HepG2 (cell line): ENCODE measurements around the gene FMNL2. TPM values are rescaled to one million over a fixed set of nuclear protein-coding genes. Genes with fewer than 3 reads are reported as not detected.

Source experiments
- ATAC-seq: fragments of 200-7000 bp; cut with Tn5 transposase; 3 replicates; pipeline ENCODE4 v1.9.1; 2020; ENCODE audit warnings: mild to moderate bottlenecking, moderate library complexity
- BruUV-seq: library from RNA; stranded (reverse); fragments of 400-500 nt; replicated peaks from 2 replicates; lab custom pipeline; 2021; lab: Mats Ljungman, UMichigan
- CTCF ChIA-PET: fragments of 300-600 bp; formaldehyde crosslinking; extraction: SDS; loops from one replicate; lab custom pipeline; 2021; ENCODE audit warnings: low total read pairs, inconsistent platforms, low intra/inter-chr PET ratio; lab: Yijun Ruan, JAX
- POLR2A ChIA-PET: fragments of 350-600 bp; sonication (Branson Sonifier 250); formaldehyde crosslinking; loops from one replicate; lab custom pipeline; 2020; ENCODE audit warnings: antibody characterized with exemption, inconsistent platforms; lab: Yijun Ruan, JAX
- DNase-seq: peaks from one replicate; pipeline ENCODE4 v3.0.0-alpha.2; 2015; ENCODE audit warnings: low spot score
- FAIRE-seq: peaks from 3 replicates; lab custom pipeline; 2011; peaks lifted over from hg19 to GRCh38; lab: Jason Lieb, UNC
- H2AFZ ChIP-seq: one replicate; pipeline ENCODE4 v1.6.1; 2011; ENCODE audit warnings: low read length, inconsistent platforms
- H3K27ac ChIP-seq: fragments of 300-600 bp; 3 replicates; pipeline ENCODE4 v1.8.0; 2011; ENCODE audit warnings: mixed run types, mild to moderate bottlenecking, mixed read lengths, low read length, inconsistent platforms; ENCODE audit not compliant: insufficient read depth; ENCODE audit errors: extremely low read length
- H3K27me3 ChIP-seq, 2 experiments: fragments of 200-600 bp in 1 of 2; 2 replicates in 1 of 2; 3 replicates in 1 of 2; pipeline versions ENCODE4 v1.6.0 to v1.8.0; 2011; ENCODE audit warnings: low read length in 2 of 2, mild to moderate bottlenecking in 2 of 2, moderate library complexity in 2 of 2, inconsistent platforms in 1 of 2; ENCODE audit not compliant: insufficient read depth in 2 of 2, control insufficient read depth in 1 of 2
- H3K36me3 ChIP-seq, 2 experiments: fragments of 200-600 bp in 1 of 2; replicated peaks in 1 of 2; 2 replicates in 1 of 2; 3 replicates in 1 of 2; pipeline versions ENCODE4 v1.5.1 to v1.8.0; 2011; ENCODE audit warnings: low read length in 2 of 2, inconsistent platforms in 1 of 2; ENCODE audit not compliant: insufficient read depth in 2 of 2, control insufficient read depth in 1 of 2
- H3K4me1 ChIP-seq: 2 replicates; pipeline ENCODE4 v1.5.1; 2012; ENCODE audit warnings: low read length, inconsistent platforms; ENCODE audit not compliant: insufficient read depth
- H3K4me2 ChIP-seq: 2 replicates; pipeline ENCODE4 v1.6.0; 2011; ENCODE audit warnings: low read depth, low read length, inconsistent platforms
- H3K4me3 ChIP-seq, 3 experiments: fragments of 200-600 bp in 1 of 3; sonication (generic), shearing (Covaris generic) in 1 of 3; replicated peaks in 1 of 3; 2 replicates each; pipeline ENCODE4 v1.5.1; 2011 to 2016; ENCODE audit warnings: low read length in 3 of 3, inconsistent platforms in 2 of 3, low read depth in 2 of 3, mild to moderate bottlenecking in 2 of 3, control low read depth in 1 of 3, mixed read lengths in 1 of 3; ENCODE audit not compliant: insufficient read depth in 1 of 3
- H3K79me2 ChIP-seq: one replicate; pipeline ENCODE4 v1.6.1; 2011; ENCODE audit warnings: low read length, inconsistent platforms; ENCODE audit not compliant: insufficient read depth
- H3K9ac ChIP-seq: 2 replicates; pipeline ENCODE4 v1.6.0; 2011; ENCODE audit warnings: mild to moderate bottlenecking, low read depth, low read length, inconsistent platforms; ENCODE audit not compliant: insufficient read depth
- H3K9me3 ChIP-seq: 2 replicates; pipeline ENCODE4 v1.5.1; 2012; ENCODE audit warnings: mild to moderate bottlenecking, low read length
- H4K20me1 ChIP-seq: 2 replicates; pipeline ENCODE4 v1.6.0; 2011; ENCODE audit warnings: inconsistent platforms, mild to moderate bottlenecking, low read length, moderate library complexity; ENCODE audit not compliant: insufficient read depth
- EED ChIP-seq: sonication (generic); formaldehyde crosslinking; IDR thresholded peaks from 2 replicates; pipeline ENCODE4 v1.5.0; 2020; ENCODE audit warnings: mild to moderate bottlenecking, missing genetic modification reagents
- FOSL2 ChIP-seq: sonication (generic); formaldehyde crosslinking; IDR thresholded peaks from 2 replicates; pipeline ENCODE4 v1.4.0; 2020; ENCODE audit warnings: missing genetic modification reagents
- KAT8 ChIP-seq: IDR thresholded peaks from 2 replicates; pipeline ENCODE4 v1.6.1; 2016; ENCODE audit warnings: missing genetic modification reagents, missing compliant biosample characterization
- RARG ChIP-seq: sonication (generic); formaldehyde crosslinking; IDR thresholded peaks from 2 replicates; pipeline ENCODE4 v1.4.0; 2020; ENCODE audit warnings: low read depth, mild to moderate bottlenecking, missing genetic modification reagents
- WGBS: methylation state at CpG from one replicate; pipeline ENCODE4 v1.1.6; 2017; ENCODE audit warnings: low lambda C conversion rate; 5-methylcytosine and 5-hydroxymethylcytosine counted together
- in situ Hi-C: cut with HindIII; loops from 2 replicates; pipeline ENCODE4 v1.10.0; 2017; ENCODE audit warnings: low pct_unique_long_range_greater_than_20kb; ENCODE audit not compliant: extremely low pct_ligation_motif_present
- intact Hi-C: fragments of 100-400 bp; cut with micrococcal nuclease; formaldehyde crosslinking; loops from one replicate; pipeline ENCODE4 v1.10.0; 2022; ENCODE audit not compliant: unreplicated experiment
- polyA plus RNA-seq, 8 experiments: library from polyadenylated mRNA; depleted of rRNA in 3 of 8; stranded (reverse) in 7 of 8; unstranded in 1 of 8; fragments of >200 nt; fragmentation: Illumina TruSeq in 4 of 8; extraction: Trizol in 4 of 8; gene quantifications; 2 replicates each; pipeline versions ENCODE4 v1.2.1 to v1.2.3, GENCODE V29; 2011 to 2016; ENCODE audit warnings: low read depth in 4 of 8, missing spikeins in 1 of 8, mixed read lengths in 1 of 8; ENCODE audit not compliant: insufficient read depth in 1 of 8
- total RNA-seq, 5 experiments: library from RNA; depleted of rRNA; stranded (reverse); fragments of >200 nt; fragmentation: Illumina TruSeq; extraction: Trizol; gene quantifications; 2 replicates each; pipeline ENCODE4 v1.2.3, GENCODE V29; 2016; ENCODE audit warnings: low read depth in 1 of 5
- TF ChIP-seq, protein P1 (sequence below): sonication (generic); IDR thresholded peaks from 2 replicates; pipeline ENCODE4 v1.6.1; 2016; ENCODE audit warnings: low read depth, borderline replicate concordance
- TF ChIP-seq, protein P2 (sequence below): sonication (generic); formaldehyde crosslinking; IDR thresholded peaks from 2 replicates; pipeline ENCODE4 v1.4.0; 2020; ENCODE audit warnings: low read depth, mild to moderate bottlenecking, missing genetic modification reagents
- TF ChIP-seq, protein P3 (sequence below): sonication (generic); formaldehyde crosslinking; IDR thresholded peaks from 2 replicates; pipeline ENCODE4 v1.9.0; 2021; ENCODE audit warnings: missing genetic modification reagents, borderline replicate concordance
- TF ChIP-seq, protein P4 (sequence below): sonication (generic); formaldehyde crosslinking; IDR thresholded peaks from 2 replicates; pipeline ENCODE4 v1.4.0; 2020; ENCODE audit warnings: missing genetic modification reagents

FMNL2 gene
- total and polyA plus RNA-seq, 2 of the 13 experiments (the other 11 are each of a cell fraction or from before 2014, with no cell fraction given) = 66.5 to 67.7 TPM

GRCh38 chr2:152376385-152376784, 41.4 kb downstream of the FMNL2 start:
- in situ Hi-C loops (no loop called here), intact Hi-C loops (no loop called here)
- TF ChIP-seq, protein P1, sequence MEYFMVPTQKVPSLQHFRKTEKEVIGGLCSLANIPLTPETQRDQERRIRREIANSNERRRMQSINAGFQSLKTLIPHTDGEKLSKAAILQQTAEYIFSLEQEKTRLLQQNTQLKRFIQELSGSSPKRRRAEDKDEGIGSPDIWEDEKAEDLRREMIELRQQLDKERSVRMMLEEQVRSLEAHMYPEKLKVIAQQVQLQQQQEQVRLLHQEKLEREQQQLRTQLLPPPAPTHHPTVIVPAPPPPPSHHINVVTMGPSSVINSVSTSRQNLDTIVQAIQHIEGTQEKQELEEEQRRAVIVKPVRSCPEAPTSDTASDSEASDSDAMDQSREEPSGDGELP = peak; percentile 43; the same call in 1 of the 2 replicates
- TF ChIP-seq, protein P2, sequence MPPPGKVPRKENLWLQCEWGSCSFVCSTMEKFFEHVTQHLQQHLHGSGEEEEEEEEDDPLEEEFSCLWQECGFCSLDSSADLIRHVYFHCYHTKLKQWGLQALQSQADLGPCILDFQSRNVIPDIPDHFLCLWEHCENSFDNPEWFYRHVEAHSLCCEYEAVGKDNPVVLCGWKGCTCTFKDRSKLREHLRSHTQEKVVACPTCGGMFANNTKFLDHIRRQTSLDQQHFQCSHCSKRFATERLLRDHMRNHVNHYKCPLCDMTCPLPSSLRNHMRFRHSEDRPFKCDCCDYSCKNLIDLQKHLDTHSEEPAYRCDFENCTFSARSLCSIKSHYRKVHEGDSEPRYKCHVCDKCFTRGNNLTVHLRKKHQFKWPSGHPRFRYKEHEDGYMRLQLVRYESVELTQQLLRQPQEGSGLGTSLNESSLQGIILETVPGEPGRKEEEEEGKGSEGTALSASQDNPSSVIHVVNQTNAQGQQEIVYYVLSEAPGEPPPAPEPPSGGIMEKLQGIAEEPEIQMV (CRISPR knock-in tag) = no peak
- CTCF ChIA-PET = no interaction called here
- Histone ChIP-seq H3K4me1 (peaks cover 58% of the 10 kb centered on the region), H3K4me2 (no peak overlapping the region), H3K79me2 (peaks cover 98% of the 10 kb centered on the region), H3K9ac (no peak overlapping the region), H3K27me3 (no peaks in the 10 kb centered on the region), H4K20me1 (peaks cover 71% of the 10 kb centered on the region), H3K9me3 (no peaks in the 10 kb centered on the region), H3K36me3 (peaks cover 0 to 2% of the 10 kb centered on the region in 2 experiments; a peak in 2 of 5 replicates), H2AFZ (no peak overlapping the region), H3K4me3 (no peak overlapping the region), H3K27ac (no peak overlapping the region)
- WGBS = 98% methylated on average over 2 of the region's 2 CpGs
- FAIRE-seq = no peak
- ATAC-seq = no peak
- DNase-seq = no peak
- BruUV-seq = no TSS peak
- POLR2A ChIA-PET = no interaction called here

- H4K20me1 ChIP-seq = peaks cover 69% of the 10 kb centered on the region
- no peaks in the 10 kb centered on the region for H3K9me3 ChIP-seq
- DNase-seq = no peak
- CTCF ChIA-PET = no interaction called here
- H3K4me3 ChIP-seq = no peak overlapping the region
- H3K79me2 ChIP-seq = peaks cover 98% of the 10 kb centered on the region
- POLR2A ChIA-PET = interaction anchor here (1.6 kb wide), 1 partner anchor 109 kb away, joined by 3 read pairs; no protein-coding TSS in a partner anchor
- ATAC-seq = no peak
- 93% methylated on average over 1 of the region's 1 CpG for WGBS
- no peak for FAIRE-seq
- BruUV-seq = no TSS peak
- no peak overlapping the region for H3K27ac ChIP-seq
- in situ Hi-C loops (no loop called here), intact Hi-C loops (no loop called here)
- H3K4me2 ChIP-seq = no peak overlapping the region
- H2AFZ ChIP-seq = no peak overlapping the region
- H3K36me3 ChIP-seq = peaks cover 0 to 2% of the 10 kb centered on the region in 2 experiments; a peak in 2 of 5 replicates
- no peaks in the 10 kb centered on the region for H3K27me3 ChIP-seq
- H3K4me1 ChIP-seq = peaks cover 52% of the 10 kb centered on the region
- no peak overlapping the region for H3K9ac ChIP-seq
- no peak for TF ChIP-seq EED
- TF ChIP-seq RARG (CRISPR knock-in tag) = no peak
- TF ChIP-seq KAT8 (CRISPR knock-in tag) = no peak
- TF ChIP-seq, protein P3, sequence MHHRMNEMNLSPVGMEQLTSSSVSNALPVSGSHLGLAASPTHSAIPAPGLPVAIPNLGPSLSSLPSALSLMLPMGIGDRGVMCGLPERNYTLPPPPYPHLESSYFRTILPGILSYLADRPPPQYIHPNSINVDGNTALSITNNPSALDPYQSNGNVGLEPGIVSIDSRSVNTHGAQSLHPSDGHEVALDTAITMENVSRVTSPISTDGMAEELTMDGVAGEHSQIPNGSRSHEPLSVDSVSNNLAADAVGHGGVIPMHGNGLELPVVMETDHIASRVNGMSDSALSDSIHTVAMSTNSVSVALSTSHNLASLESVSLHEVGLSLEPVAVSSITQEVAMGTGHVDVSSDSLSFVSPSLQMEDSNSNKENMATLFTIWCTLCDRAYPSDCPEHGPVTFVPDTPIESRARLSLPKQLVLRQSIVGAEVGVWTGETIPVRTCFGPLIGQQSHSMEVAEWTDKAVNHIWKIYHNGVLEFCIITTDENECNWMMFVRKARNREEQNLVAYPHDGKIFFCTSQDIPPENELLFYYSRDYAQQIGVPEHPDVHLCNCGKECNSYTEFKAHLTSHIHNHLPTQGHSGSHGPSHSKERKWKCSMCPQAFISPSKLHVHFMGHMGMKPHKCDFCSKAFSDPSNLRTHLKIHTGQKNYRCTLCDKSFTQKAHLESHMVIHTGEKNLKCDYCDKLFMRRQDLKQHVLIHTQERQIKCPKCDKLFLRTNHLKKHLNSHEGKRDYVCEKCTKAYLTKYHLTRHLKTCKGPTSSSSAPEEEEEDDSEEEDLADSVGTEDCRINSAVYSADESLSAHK (CRISPR knock-in tag) = no peak
- no peak for TF ChIP-seq FOSL2
- TF ChIP-seq, protein P4, sequence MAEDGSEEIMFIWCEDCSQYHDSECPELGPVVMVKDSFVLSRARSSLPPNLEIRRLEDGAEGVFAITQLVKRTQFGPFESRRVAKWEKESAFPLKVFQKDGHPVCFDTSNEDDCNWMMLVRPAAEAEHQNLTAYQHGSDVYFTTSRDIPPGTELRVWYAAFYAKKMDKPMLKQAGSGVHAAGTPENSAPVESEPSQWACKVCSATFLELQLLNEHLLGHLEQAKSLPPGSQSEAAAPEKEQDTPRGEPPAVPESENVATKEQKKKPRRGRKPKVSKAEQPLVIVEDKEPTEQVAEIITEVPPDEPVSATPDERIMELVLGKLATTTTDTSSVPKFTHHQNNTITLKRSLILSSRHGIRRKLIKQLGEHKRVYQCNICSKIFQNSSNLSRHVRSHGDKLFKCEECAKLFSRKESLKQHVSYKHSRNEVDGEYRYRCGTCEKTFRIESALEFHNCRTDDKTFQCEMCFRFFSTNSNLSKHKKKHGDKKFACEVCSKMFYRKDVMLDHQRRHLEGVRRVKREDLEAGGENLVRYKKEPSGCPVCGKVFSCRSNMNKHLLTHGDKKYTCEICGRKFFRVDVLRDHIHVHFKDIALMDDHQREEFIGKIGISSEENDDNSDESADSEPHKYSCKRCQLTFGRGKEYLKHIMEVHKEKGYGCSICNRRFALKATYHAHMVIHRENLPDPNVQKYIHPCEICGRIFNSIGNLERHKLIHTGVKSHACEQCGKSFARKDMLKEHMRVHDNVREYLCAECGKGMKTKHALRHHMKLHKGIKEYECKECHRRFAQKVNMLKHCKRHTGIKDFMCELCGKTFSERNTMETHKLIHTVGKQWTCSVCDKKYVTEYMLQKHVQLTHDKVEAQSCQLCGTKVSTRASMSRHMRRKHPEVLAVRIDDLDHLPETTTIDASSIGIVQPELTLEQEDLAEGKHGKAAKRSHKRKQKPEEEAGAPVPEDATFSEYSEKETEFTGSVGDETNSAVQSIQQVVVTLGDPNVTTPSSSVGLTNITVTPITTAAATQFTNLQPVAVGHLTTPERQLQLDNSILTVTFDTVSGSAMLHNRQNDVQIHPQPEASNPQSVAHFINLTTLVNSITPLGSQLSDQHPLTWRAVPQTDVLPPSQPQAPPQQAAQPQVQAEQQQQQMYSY = no peak
These were observed 42.0 kb downstream of the FMNL2 start for GRCh38 chr2:152376968-152377367.
